Amniotic stem cell (primary cell): Measurements from ENCODE around the gene SMAD7.

Source experiments
- DNase-seq: peaks from one replicate; lab custom pipeline; 2025; lab: John Stamatoyannopoulos, UW

The SMAD7 gene

GRCh38 chr18:48959921-48960920 lies 9.5 kb upstream of the SMAD7 start:
- no peak for DNase-seq

GRCh38 chr18:48959551-48959920 lies 8.8 kb upstream of the SMAD7 start:
- DNase-seq, result no peak

GRCh38 chr18:48958951-48959350 lies 8.2 kb upstream of the SMAD7 start:
- DNase-seq, result no peak

GRCh38 chr18:48957616-48958015 lies 6.9 kb upstream of the SMAD7 start:
- no peak for DNase-seq

- DNase-seq, result no peak
Measured at GRCh38 chr18:48957136-48957535, 6.4 kb upstream of the SMAD7 start.

- DNase-seq, result no peak
Measured at GRCh38 chr18:48956356-48956755, 5.6 kb upstream of the SMAD7 start.

GRCh38 chr18:48955830-48956261 lies 5.1 kb upstream of the SMAD7 start:
- peak; percentile 61 for DNase-seq

- no peak for DNase-seq
Measured at GRCh38 chr18:48954886-48955819, 4.4 kb upstream of the SMAD7 start.

- no peak for DNase-seq
Measured at GRCh38 chr18:48953104-48953706, 2.4 kb upstream of the SMAD7 start.

GRCh38 chr18:48952287-48953103 lies 1.7 kb upstream of the SMAD7 start:
- peak; percentile 62 for DNase-seq

- peak; percentile 71 for DNase-seq
Measured at GRCh38 chr18:48951448-48952286, 902 bp upstream of the SMAD7 start.

- DNase-seq, result no peak
Measured at GRCh38 chr18:48949606-48950535, 894 bp downstream of the SMAD7 start.

GRCh38 chr18:48949050-48949605 lies 1.6 kb downstream of the SMAD7 start:
- no peak for DNase-seq

- DNase-seq, result peak; percentile 48
Measured at GRCh38 chr18:48948112-48949049, 2.4 kb downstream of the SMAD7 start.

GRCh38 chr18:48947560-48947959 lies 3.2 kb downstream of the SMAD7 start:
- DNase-seq, result no peak

- DNase-seq, result no peak
Measured at GRCh38 chr18:48947092-48947491, 3.7 kb downstream of the SMAD7 start.

GRCh38 chr18:48946329-48946835 lies 4.4 kb downstream of the SMAD7 start:
- no peak for DNase-seq

GRCh38 chr18:48945953-48946217 lies 4.9 kb downstream of the SMAD7 start:
- no peak for DNase-seq
